ENCODE results near the gene HCFC1.

GRCh38 chrX:153921511-153922446 lies 49.8 kb downstream of the HCFC1 start:
- TF ChIP-seq CTCF (conservative IDR thresholded peaks at IDR 0.05) (no peak), EZH2 (IDR thresholded peaks at IDR 0.05; ENCODE audit: low read depth) (no peak)
